HG02610 (cell line): Measurements from ENCODE around the gene SCRT2.
"Not testable (repeated sequence)": the region's sequence is repeated elsewhere in the genome, so short reads cannot be mapped to it uniquely, and the experiment has no call there.

Source experiments
- ATAC-seq: cut with Tn5 transposase; IDR thresholded peaks from one replicate; pipeline ENCODE4 v1.9.1; 2021; ENCODE audit warnings: mild to moderate bottlenecking, moderate library complexity; ENCODE audit not compliant: unreplicated experiment

SCRT2 gene

DNA sequence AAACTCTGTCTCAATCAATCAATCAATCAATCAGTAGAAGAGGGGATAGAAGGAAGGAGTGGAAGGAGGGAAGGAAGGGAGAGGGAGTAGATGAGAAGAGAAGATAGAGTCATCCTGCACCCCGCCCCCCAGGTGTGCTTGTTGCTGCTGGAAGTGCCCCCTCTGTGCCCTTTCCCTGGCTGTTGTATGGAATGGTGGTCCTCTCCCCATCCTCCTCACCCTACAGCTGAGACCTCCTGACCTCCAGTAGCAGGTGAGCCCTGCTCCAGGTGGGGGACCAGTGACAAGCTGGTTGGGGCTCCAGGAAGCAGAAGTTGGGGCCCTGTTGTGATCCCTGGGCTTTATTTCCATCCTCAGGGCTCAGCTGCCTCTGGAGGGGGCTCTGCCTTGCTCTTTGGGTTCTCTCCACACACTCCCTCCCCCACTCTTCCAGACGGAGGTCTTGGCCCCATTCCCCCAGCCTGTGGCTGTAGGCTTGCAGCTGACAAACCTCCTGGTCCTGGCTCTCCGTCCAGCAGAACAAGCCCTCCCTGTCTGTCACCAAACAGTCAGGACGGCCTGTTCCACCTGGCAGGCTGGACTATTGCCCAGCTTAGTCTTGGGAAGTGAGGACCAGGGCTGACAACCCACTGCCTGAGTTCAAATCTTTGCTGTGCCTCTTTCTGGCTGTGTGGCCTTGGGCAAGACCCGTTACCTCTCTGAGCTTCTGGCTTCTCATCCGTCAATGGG, 26.0 kb upstream of the SCRT2 start:
- no peak for ATAC-seq

- ATAC-seq: no peak
These were observed 24.3 kb upstream of the SCRT2 start for GRCh38 chr20:699811-700338.

DNA sequence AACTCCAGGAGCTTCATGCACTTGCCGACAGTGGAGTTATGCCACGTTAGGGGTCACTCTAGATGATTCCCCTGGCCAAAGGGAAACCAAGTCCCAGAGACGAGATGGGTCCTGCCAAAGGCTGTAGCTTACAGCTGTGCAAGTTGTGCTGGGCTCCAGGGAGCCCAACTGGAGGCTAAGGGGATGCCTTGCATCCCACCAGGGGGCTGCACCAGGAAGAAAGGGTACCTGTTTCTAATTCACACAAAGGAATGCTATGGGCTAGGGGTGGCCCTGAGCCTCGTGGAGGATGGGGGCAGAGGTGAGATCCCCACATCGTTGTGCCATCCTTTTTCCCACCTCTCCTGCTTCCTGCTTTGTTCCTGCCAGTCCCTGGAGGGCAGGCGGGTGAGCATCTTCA, 23.7 kb upstream of the SCRT2 start:
- ATAC-seq: no peak

DNA sequence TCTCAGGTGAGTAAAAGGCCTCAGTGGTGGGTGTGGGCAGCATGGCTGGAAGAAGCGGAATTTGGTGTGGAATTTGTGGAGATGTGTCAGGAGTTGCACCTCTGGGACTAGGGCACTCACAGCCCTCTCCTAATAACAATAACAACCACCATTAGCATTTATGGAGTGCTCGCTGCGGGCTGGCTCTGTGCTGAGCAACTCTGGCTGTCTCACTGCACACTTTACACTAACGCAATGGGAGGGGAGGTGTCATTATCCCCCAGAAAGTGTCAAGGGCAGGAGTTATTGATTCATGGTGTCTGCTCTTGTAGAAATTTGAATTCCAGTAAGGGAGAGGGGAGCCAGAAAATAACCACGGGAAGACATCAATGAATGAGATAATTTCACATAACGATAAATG, 22.7 kb upstream of the SCRT2 start:
- no peak for ATAC-seq

GRCh38 chr20:697826-698225, 22.2 kb upstream of the SCRT2 start:
- ATAC-seq: no peak

DNA sequence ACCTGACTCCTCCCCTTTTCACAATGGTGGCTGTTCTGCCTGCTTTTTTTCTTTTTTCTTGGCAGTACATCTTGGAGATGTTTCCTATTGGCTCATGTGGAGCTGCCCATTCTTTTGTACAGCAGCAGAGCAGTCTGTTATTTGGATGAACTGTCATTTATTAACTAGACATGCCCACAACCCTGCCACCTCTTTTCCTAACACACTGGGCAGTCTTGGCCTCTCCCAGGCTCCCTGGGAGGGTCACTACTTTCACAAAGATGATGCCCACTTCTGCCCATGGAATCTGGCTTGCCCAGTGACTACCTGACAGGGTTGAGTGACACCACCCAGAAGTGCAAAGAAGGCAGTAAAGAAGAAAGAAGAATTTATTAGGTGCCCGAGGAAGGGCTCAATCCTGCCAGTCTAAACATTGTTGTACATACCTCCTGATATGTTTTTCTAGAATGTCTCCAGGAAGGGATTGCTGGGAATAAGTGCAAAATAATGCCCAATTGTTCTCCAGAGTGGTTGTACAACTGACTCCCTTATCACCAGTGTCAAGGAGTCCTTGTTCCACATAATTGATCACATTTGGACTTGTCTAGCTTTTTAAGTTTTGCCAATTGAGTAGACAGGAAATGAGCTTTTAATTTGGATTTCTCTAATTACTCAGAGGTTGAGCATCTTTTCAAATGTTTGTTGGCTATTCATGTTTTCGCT, 19.7 kb upstream of the SCRT2 start:
- no peak for ATAC-seq

DNA sequence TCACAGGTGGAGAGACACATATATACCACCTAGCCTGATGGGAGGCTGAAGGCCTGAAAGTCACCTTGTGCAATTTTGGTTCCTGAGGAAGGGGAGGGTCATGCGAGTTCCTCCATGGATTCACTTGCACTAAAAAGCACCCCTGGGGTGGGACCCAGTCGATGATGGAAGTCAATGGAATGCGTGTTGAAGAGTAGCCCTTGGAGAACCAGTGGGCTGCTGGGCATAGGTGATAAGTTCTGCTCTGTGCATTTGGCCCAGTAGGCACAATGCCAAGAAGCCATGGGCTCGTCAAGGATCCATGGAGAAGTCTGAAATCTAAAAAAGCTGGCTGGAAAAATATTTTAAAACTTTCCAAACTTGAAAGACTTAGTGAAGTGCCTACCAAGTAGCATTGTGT, 18.9 kb upstream of the SCRT2 start:
- ATAC-seq: no peak

DNA sequence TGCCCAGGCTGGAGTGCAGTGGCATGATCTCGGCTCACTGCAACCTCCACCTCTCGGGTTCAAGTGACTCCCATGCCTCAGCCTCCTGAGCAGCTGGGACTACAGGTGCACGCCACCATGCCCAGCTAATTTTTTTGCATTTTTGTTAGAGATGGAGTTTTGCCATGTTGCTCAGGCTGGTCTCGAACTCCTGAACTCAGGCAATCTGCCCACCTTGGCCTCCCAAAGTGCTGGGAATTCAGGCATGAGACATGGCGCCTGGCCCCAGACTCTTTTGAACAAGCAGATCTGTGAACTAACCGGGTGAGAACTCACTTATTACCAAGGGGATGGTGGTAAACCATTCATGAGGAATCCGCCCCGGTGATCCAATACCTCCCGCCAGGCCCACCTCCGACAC, 18.2 kb upstream of the SCRT2 start:
- ATAC-seq: not testable (repeated sequence)

DNA sequence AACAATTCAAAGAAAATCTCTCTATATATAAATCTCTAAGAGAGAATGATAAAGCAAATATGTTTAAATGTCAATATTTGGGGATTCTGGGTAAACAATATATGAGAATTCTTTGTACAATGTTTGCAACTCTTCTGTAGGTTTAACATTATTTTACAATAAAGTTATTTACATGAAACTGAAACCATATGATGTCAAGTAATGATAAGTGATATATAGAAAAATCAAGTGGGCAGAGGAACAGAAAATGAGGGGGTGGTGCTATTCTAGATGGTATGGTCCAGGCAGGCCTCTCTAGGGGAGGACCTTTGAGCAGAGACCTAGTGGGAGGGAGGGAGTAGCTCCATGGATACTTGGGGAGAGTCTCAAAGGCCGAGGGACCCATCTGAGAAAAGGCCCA, 16.4 kb upstream of the SCRT2 start:
- ATAC-seq: no peak

GRCh38 chr20:689947-690346, 14.3 kb upstream of the SCRT2 start:
- no peak for ATAC-seq

- no peak for ATAC-seq
These were observed 13.7 kb upstream of the SCRT2 start for GRCh38 chr20:689348-689747.

DNA sequence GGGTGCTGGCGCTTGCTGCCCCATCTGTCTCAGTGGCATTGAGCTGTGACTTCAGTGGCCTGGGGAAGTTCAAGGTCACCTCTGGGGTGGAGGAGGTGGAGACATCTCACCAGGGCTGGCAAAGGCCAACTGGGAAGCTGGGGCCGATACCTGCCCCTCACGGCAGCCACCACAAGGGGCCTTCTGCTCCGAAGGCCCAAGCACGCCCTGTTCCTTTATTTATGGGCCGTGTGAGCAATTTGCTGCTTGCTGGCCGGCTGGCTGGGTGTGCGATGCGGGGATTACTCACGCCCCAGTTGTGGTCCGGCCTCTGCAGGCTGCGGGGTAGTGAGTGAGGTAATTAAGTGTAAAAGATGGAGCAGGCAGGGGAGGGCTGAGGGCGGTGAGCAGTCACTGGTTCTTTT, 13.2 kb upstream of the SCRT2 start:
- no peak for ATAC-seq

DNA sequence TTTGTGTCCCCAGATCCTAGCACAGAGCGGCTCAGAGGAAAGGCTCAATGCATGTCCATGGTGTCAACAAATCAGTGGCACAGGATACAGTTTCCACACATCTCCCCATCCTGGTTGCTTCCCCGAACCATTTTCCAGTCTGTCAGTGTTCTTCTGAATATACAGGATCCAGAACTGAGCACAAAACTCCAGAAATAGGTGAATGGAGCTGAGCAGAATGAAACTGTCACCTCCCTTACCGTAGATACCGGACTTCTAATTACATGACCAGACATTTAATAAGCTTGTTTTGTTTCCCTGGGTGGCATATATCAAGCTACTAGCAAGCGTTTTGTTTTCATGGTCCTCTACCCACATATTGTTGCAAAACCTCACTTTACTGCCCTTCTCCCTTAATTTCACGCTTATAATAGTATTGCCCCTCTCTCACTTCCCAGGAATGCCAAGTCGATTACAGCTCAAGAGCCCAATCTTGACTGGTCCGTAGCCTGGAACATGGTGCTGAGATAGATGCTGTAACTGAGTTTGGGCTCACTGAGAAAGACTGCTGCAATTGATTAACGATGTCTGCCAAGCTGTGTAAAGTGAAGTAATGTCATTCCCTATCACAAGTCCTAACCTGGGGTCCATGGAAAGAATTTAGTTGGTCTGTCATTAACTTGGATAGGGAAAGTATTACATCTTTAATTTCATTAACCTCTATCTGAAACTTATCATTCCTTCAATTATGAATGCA, 12.0 kb upstream of the SCRT2 start:
- no peak for ATAC-seq

- ATAC-seq: no peak
These were observed 9.2 kb upstream of the SCRT2 start for GRCh38 chr20:684676-685319.

DNA sequence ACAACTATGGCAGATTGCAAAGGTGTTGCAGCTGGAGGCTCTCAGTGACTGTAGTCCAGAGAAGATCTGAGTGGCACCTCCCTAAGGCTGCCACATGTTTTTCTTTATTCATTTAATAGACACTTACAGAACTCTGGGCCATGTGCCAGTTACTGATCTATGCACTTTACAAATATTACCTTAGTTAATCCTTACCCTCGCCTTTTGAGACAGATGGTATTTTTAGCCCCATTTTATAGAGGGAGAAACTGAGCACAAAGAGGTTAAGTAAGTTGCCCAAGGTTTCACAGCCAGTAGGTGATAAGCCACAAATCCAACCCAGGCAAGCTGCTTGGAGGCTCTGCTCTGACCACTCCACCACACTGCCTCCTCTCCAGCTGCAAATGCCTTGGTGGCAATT, 6.5 kb upstream of the SCRT2 start:
- ATAC-seq: no peak

- no peak for ATAC-seq
These were observed 5.1 kb upstream of the SCRT2 start for GRCh38 chr20:680638-681187.

- no peak for ATAC-seq
These were observed 2.4 kb upstream of the SCRT2 start for GRCh38 chr20:677957-678356.

DNA sequence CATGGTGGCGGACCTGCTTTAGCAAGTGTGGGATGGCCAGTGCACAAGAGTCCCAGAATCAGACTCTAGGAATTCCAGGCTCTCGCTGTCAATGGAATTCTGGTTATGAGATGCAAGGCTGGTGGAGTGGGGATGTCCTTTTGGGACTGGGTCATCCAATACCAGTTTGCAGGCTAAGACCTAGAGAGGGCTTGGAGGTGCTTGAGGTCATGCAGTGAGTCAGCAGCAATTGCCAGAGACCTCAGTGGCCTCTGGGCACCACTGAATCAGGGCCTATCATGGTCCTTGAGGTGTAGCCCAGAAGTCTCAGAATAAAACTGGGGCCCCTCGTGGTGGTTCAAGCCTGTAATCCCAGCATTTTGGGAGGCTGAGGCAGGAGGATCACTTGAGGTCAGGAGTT, 1.4 kb upstream of the SCRT2 start:
- ATAC-seq: no peak

DNA sequence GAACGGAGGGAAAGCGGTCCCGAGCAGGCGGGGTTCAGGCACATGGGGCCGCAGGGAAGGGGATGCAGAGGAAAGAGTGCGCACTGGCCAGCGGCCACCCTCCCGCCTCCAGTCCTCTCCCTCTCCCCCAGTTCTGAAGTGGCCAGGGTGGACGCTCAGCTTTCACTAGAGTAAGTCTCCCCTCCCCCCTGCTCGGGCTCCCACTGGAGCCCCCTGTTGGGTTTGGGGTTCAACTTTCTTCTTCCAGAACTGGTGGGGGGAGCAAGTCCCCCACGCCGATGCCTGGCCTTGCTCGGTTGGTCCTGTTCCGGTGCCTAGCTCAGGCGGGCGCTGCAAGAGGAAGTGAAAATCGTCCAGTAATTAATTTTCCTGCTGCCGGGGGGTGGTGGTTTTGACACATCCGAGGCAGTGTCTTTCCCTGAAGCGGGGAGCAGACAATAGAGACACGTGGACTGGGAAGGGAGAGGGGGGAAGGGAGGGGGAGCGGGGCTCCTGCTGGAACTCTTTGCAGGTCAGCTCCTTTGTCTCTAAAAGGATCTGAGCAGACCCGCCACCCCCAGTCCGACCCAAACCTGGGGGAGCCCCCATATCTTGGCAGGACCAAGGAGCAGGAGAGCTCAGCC, 824 bp upstream of the SCRT2 start:
- ATAC-seq: no peak

- no peak for ATAC-seq
These were observed 559 bp downstream of the SCRT2 start for GRCh38 chr20:675033-675452.

DNA sequence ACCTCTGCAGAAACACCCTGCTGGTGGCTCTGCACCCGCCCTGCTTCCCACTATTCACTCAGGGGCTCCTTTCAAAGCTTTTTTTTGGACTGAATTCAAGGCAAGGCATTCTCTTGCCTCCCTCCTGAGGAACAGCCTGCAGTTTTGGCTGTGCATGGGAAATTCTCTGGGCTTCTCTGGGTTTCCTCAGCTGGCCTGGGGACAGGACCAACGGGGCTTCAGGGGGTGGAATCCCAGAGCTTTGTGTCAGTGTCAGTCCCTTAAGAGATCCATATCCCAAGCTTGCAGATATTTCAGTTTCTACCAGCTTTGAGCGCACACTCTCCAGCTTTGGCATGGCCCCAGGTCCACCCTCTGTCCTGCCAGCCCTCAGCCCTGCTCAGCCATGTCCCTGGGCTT, 2.0 kb downstream of the SCRT2 start:
- ATAC-seq: no peak
